Measurements from ENCODE around the gene CAPS. TPM values are rescaled to one million over a fixed set of nuclear protein-coding genes. Genes with fewer than 3 reads are reported as not detected.

CAPS gene
- total RNA-seq = 11.2 TPM

DNA sequence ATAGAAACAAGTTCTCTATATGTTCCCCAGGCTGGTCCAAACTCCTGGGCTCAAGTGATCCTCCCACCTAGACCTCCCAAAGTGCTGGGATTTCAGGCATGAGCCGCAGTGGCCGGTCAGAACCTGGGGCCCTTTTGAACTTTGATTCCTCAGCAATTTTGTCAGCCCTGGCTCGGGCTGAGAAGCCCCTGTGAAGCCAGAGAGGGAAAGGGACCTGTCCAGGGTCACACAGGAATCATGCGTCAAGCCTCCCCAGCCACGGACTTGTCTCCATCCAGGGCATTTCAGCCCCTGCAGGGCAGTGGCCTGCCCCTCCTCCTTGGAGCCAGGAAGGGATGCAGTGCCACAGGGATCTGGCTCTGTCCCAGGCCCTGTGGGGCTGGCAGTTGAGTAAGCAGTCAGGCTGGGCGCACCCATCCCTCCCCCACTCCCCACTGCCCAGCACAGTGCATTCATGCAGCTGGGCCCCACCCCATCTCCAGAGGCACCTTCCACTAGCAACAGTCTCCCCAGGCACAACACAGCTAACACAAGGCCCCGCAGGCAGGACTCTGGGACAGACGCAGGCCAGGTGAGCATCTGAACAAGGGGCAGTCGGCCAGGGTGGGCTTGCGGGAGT is at the start of gene CAPS:
CAPS (plus strand) TSS at position 516 of the 619 bp plus-strand sequence. CDS start 153 bp downstream, outside the sequence.

GRCh38 chr19:5903624-5904351 is 10.3 kb upstream of the CAPS start, which contains the start of gene NDUFA11:
Gene NDUFA11, minus strand, starts transcription at chr19:5903790. Its CDS starts 82 bp downstream, at chr19:5903708.

GRCh38 chr19:5904352-5905113 is 9.5 kb upstream of the CAPS start, which contains the start of gene VMAC:
Gene VMAC, plus strand, starts transcription at chr19:5904872. Its CDS starts 19 bp downstream, at chr19:5904891.

Other genes starting within 250 kb of the CAPS start
- gene MICOS13, start 233.7 kb upstream of the CAPS start, total RNA-seq = 16.9 TPM
- gene HSD11B1L, start 233.2 kb upstream of the CAPS start, total RNA-seq = 19.0 TPM
- 161 TPM for gene RPL36, start 224.0 kb upstream of the CAPS start, total RNA-seq
- 70.3 TPM for gene LONP1, start 194.1 kb upstream of the CAPS start, total RNA-seq
- not detected for gene CATSPERD, start 193.6 kb upstream of the CAPS start, total RNA-seq
- gene PRR22, start 129.5 kb upstream of the CAPS start, total RNA-seq = 0.38 TPM
- 32.4 TPM for gene DUS3L, start 123.1 kb upstream of the CAPS start, total RNA-seq
- gene NRTN, start 109.2 kb upstream of the CAPS start, total RNA-seq = 3.7 TPM
- 0.22 TPM for gene FUT6, start 74.6 kb upstream of the CAPS start, total RNA-seq
- gene FUT3, start 62.8 kb upstream of the CAPS start, total RNA-seq = 2.4 TPM
- gene FUT5, start 43.7 kb upstream of the CAPS start, total RNA-seq = not detected
- 76.9 TPM for gene NDUFA11, start 10.5 kb upstream of the CAPS start, total RNA-seq
- 7.5 TPM for gene VMAC, start 9.4 kb upstream of the CAPS start, total RNA-seq
- 81.3 TPM for gene RANBP3, start 63.9 kb downstream of the CAPS start, total RNA-seq
- gene RFX2, start 196.2 kb downstream of the CAPS start, total RNA-seq = 10.3 TPM
- 0.71 TPM for gene ACSBG2, start 221.4 kb downstream of the CAPS start, total RNA-seq